K562 (cell line): Measurements from ENCODE around the gene SLC12A6. TPM values are rescaled to one million over a fixed set of nuclear protein-coding genes. Genes with fewer than 3 reads are reported as not detected.

ENCODE experiments used
- FUS ChIP-seq: fragments of 200-400 bp; formaldehyde crosslinking; optimal IDR thresholded peaks from 2 replicates; pipeline ENCODE3; 2017; ENCODE audit warnings: low read depth, low read length
- KDM1A ChIP-seq, 2 experiments: fragments of 450-650 bp; IDR thresholded peaks; 2 replicates each; pipeline ENCODE4 v1.6.1; 2016; ENCODE audit warnings: mild to moderate bottlenecking in 2 of 2
- SAFB ChIP-seq: fragments of 200-400 bp; formaldehyde crosslinking; IDR thresholded peaks from 2 replicates; pipeline ENCODE4 v1.6.1; 2017; ENCODE audit warnings: low read depth, low read length, borderline replicate concordance
- TOE1 ChIP-seq, 2 experiments: fragments of 450-650 bp in 1 of 2; sonication (generic) in 1 of 2; formaldehyde crosslinking in 1 of 2; IDR thresholded peaks; 2 replicates each; pipeline versions ENCODE4 v1.7.1 to v1.8.0; 2016 to 2022; ENCODE audit warnings: borderline replicate concordance in 2 of 2, mild to moderate bottlenecking in 2 of 2, antibody characterized with exemption in 1 of 2, inconsistent platforms in 1 of 2, low read depth in 1 of 2, missing genetic modification reagents in 1 of 2, moderate library complexity in 1 of 2
- ZNF431 ChIP-seq: sonication (generic); formaldehyde crosslinking; IDR thresholded peaks from 2 replicates; pipeline ENCODE4 v1.8.0; 2022; ENCODE audit warnings: mild to moderate bottlenecking, missing genetic modification reagents
- ZNF583 ChIP-seq: fragments of 250-450 bp; sonication (Bioruptor Pico); IDR thresholded peaks from 2 replicates; pipeline ENCODE4 v1.4.0; 2020
- ZNF75A ChIP-seq: fragments of 450-650 bp; formaldehyde crosslinking; IDR thresholded peaks from 2 replicates; pipeline ENCODE4 v1.4.0; 2020; ENCODE audit warnings: mild to moderate bottlenecking
- polyA plus RNA-seq, 8 experiments: library from polyadenylated mRNA; depleted of rRNA in 4 of 8; stranded (reverse) in 5 of 8; unstranded in 3 of 8; fragments of >200 nt; fragmentation: Nextera tagmentation in 2 of 8; fragmentation: Illumina TruSeq in 1 of 8; extraction: Ambion mirVana in 2 of 8; extraction: Trizol in 1 of 8; gene quantifications; 2 replicates each; pipeline versions ENCODE4 v1.2.1 to v1.2.3, GENCODE V29; 2011 to 2014; ENCODE audit warnings: inconsistent platforms in 1 of 8, missing spikeins in 1 of 8
- total RNA-seq, 7 experiments: library from RNA; depleted of rRNA in 6 of 7; stranded (reverse); fragments of >200 nt in 6 of 7; fragmentation: Illumina TruSeq in 2 of 7; extraction: Trizol in 2 of 7; gene quantifications; 2 replicates each; pipeline versions ENCODE4 v1.2.1 to v1.2.3, GENCODE V29; 2011 to 2021; ENCODE audit warnings: low replicate concordance in 1 of 7
- TF ChIP-seq, protein P1 (sequence below): fragments of 450-650 bp; formaldehyde crosslinking; IDR thresholded peaks from 2 replicates; pipeline ENCODE4 v1.4.0; 2020; ENCODE audit warnings: mild to moderate bottlenecking, moderate library complexity
- TF ChIP-seq, protein P2 (sequence below): fragments of 200-800 bp; sonication (Bioruptor generic); IDR thresholded peaks from 2 replicates; pipeline ENCODE4 v1.6.1; 2016; ENCODE audit warnings: missing genetic modification characterization, missing compliant biosample characterization
- TF ChIP-seq, protein P3 (sequence below): fragments of 250-450 bp; sonication (Bioruptor Pico); IDR thresholded peaks from 2 replicates; pipeline ENCODE4 v1.8.0; 2021; ENCODE audit warnings: mild to moderate bottlenecking, moderate library complexity
- TF ChIP-seq, protein P4 (sequence below): fragments of 450-650 bp; IDR thresholded peaks from 2 replicates; pipeline ENCODE4 v1.6.1; 2017; ENCODE audit warnings: antibody characterized with exemption

SLC12A6 gene
- total and polyA plus RNA-seq, 9 of the 15 experiments (the other 6 are each of a cell fraction or from before 2014, with no cell fraction given), result 1.4 to 16.4 (median 6.7) TPM

DNA sequence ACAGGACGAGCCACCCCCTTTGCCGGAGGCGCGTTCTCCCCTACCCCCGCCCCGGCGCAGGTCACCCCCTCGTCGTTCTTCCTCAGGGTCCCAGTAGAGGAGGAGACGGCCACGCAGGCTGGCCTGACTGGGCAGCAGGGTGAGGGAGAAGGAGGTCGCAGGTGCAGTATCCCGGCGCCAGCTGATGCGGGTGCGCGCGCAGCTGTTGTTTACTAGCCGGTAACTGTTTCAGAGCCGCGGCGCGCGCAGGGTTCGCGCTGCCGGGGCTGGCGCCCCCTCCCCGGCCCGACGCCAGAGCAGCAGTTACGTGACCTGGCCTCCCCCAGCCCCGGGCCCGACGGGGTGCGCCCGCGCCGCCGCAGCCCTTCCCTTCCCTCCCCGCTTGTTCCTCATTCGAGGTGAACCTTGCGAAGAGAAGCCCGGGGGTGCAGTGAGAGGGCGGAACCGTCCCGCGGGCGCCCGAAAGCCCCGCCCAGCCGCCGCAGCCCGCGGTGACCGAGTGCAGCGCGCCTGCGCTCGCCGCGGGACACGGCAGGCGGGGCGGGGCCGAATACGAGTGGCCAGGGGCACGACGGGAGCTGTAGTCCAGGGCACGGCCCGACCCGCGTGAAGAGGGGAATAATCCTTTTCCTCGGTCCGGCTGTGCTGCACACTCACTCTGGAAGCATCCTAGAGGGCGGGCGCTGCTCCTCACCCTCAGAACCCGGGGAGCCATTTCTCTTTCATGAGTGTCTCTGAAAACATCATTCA is at the start of gene SLC12A6 (continued):
- TF ChIP-seq, protein P1, sequence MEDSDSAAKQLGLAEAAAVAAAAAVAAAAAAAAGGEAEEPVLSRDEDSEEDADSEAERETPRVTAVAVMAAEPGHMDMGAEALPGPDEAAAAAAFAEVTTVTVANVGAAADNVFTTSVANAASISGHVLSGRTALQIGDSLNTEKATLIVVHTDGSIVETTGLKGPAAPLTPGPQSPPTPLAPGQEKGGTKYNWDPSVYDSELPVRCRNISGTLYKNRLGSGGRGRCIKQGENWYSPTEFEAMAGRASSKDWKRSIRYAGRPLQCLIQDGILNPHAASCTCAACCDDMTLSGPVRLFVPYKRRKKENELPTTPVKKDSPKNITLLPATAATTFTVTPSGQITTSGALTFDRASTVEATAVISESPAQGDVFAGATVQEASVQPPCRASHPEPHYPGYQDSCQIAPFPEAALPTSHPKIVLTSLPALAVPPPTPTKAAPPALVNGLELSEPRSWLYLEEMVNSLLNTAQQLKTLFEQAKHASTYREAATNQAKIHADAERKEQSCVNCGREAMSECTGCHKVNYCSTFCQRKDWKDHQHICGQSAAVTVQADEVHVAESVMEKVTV (CRISPR knock-in tag), result no peak
- TF ChIP-seq, protein P2, sequence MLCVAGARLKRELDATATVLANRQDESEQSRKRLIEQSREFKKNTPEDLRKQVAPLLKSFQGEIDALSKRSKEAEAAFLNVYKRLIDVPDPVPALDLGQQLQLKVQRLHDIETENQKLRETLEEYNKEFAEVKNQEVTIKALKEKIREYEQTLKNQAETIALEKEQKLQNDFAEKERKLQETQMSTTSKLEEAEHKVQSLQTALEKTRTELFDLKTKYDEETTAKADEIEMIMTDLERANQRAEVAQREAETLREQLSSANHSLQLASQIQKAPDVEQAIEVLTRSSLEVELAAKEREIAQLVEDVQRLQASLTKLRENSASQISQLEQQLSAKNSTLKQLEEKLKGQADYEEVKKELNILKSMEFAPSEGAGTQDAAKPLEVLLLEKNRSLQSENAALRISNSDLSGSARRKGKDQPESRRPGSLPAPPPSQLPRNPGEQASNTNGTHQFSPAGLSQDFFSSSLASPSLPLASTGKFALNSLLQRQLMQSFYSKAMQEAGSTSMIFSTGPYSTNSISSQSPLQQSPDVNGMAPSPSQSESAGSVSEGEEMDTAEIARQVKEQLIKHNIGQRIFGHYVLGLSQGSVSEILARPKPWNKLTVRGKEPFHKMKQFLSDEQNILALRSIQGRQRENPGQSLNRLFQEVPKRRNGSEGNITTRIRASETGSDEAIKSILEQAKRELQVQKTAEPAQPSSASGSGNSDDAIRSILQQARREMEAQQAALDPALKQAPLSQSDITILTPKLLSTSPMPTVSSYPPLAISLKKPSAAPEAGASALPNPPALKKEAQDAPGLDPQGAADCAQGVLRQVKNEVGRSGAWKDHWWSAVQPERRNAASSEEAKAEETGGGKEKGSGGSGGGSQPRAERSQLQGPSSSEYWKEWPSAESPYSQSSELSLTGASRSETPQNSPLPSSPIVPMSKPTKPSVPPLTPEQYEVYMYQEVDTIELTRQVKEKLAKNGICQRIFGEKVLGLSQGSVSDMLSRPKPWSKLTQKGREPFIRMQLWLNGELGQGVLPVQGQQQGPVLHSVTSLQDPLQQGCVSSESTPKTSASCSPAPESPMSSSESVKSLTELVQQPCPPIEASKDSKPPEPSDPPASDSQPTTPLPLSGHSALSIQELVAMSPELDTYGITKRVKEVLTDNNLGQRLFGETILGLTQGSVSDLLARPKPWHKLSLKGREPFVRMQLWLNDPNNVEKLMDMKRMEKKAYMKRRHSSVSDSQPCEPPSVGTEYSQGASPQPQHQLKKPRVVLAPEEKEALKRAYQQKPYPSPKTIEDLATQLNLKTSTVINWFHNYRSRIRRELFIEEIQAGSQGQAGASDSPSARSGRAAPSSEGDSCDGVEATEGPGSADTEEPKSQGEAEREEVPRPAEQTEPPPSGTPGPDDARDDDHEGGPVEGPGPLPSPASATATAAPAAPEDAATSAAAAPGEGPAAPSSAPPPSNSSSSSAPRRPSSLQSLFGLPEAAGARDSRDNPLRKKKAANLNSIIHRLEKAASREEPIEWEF (CRISPR knock-in tag), result no peak
- TF ChIP-seq TOE1 (IDR thresholded peaks at IDR 0.05; ENCODE audit: borderline replicate concordance), result no peak
- no peak for TF ChIP-seq TOE1 (CRISPR knock-in tag; IDR thresholded peaks at IDR 0.05; ENCODE audit: borderline replicate concordance, low read depth)
- no peak for TF ChIP-seq ZNF583 (CRISPR knock-in tag)
- TF ChIP-seq, protein P3, sequence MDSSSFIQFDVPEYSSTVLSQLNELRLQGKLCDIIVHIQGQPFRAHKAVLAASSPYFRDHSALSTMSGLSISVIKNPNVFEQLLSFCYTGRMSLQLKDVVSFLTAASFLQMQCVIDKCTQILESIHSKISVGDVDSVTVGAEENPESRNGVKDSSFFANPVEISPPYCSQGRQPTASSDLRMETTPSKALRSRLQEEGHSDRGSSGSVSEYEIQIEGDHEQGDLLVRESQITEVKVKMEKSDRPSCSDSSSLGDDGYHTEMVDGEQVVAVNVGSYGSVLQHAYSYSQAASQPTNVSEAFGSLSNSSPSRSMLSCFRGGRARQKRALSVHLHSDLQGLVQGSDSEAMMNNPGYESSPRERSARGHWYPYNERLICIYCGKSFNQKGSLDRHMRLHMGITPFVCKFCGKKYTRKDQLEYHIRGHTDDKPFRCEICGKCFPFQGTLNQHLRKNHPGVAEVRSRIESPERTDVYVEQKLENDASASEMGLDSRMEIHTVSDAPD (CRISPR knock-in tag), result no peak
- TF ChIP-seq SAFB, result no peak
- no peak for TF ChIP-seq ZNF431 (CRISPR knock-in tag)
- TF ChIP-seq, protein P4, sequence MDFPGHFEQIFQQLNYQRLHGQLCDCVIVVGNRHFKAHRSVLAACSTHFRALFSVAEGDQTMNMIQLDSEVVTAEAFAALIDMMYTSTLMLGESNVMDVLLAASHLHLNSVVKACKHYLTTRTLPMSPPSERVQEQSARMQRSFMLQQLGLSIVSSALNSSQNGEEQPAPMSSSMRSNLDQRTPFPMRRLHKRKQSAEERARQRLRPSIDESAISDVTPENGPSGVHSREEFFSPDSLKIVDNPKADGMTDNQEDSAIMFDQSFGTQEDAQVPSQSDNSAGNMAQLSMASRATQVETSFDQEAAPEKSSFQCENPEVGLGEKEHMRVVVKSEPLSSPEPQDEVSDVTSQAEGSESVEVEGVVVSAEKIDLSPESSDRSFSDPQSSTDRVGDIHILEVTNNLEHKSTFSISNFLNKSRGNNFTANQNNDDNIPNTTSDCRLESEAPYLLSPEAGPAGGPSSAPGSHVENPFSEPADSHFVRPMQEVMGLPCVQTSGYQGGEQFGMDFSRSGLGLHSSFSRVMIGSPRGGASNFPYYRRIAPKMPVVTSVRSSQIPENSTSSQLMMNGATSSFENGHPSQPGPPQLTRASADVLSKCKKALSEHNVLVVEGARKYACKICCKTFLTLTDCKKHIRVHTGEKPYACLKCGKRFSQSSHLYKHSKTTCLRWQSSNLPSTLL, result no peak
- TF ChIP-seq ZNF75A (CRISPR knock-in tag), result no peak
- peak; percentile 75 for TF ChIP-seq FUS
- no peak for TF ChIP-seq KDM1A (IDR thresholded peaks at IDR 0.05)
